H9 (cell line): ENCODE data around the gene NPDC1. TPM values are rescaled to one million over a fixed set of nuclear protein-coding genes. Genes with fewer than 3 reads are reported as not detected.

Experiments used
- DNase-seq: peaks from one replicate; pipeline ENCODE4 v3.0.0-alpha.2; 2017
- H2AFZ ChIP-seq: one replicate; pipeline ENCODE4 v1.6.1; 2013; ENCODE audit warnings: mild to moderate bottlenecking, low read length, control low read depth, moderate library complexity
- H2AK5ac ChIP-seq: 2 replicates; pipeline ENCODE4 v1.6.1; 2013; ENCODE audit warnings: low read length, control low read depth, mixed read lengths; ENCODE audit not compliant: insufficient read length
- H2BK120ac ChIP-seq: one replicate; pipeline ENCODE4 v1.6.1; 2013; ENCODE audit warnings: low read depth, mild to moderate bottlenecking, low read length, control low read depth, inconsistent platforms; ENCODE audit not compliant: poor library complexity, severe bottlenecking
- H2BK12ac ChIP-seq: 2 replicates; pipeline ENCODE4 v1.6.1; 2013; ENCODE audit warnings: low read length, control low read depth, mixed read lengths, low read depth; ENCODE audit not compliant: insufficient read length
- H2BK15ac ChIP-seq: 2 replicates; pipeline ENCODE4 v1.6.1; 2013; ENCODE audit warnings: low read depth, low read length, control low read depth
- H2BK20ac ChIP-seq: one replicate; pipeline ENCODE4 v1.6.1; 2013; ENCODE audit warnings: low read depth, mild to moderate bottlenecking, low read length, control low read depth, inconsistent platforms; ENCODE audit not compliant: poor library complexity, severe bottlenecking
- H2BK5ac ChIP-seq: 2 replicates; pipeline ENCODE4 v1.6.1; 2013; ENCODE audit warnings: low read length, control low read depth, mixed read lengths; ENCODE audit not compliant: insufficient read length
- H3K14ac ChIP-seq: 2 replicates; pipeline ENCODE4 v1.6.1; 2013; ENCODE audit warnings: low read length, control low read depth; ENCODE audit not compliant: insufficient read depth
- H3K18ac ChIP-seq: 2 replicates; pipeline ENCODE4 v1.6.1; 2013; ENCODE audit warnings: low read depth, mild to moderate bottlenecking, mixed read lengths, low read length, control low read depth; ENCODE audit not compliant: insufficient read length
- H3K23ac ChIP-seq: 2 replicates; pipeline ENCODE4 v1.6.1; 2013; ENCODE audit warnings: low read length, control low read depth, mixed read lengths, low read depth; ENCODE audit not compliant: insufficient read length
- H3K23me2 ChIP-seq: 2 replicates; pipeline ENCODE4 v1.6.1; 2013; ENCODE audit warnings: low read depth, mild to moderate bottlenecking, mixed read lengths, low read length, control low read depth; ENCODE audit not compliant: insufficient read length, poor library complexity, severe bottlenecking
- H3K27ac ChIP-seq: 2 replicates; pipeline ENCODE4 v1.5.1; 2013; ENCODE audit warnings: low read length, control low read depth, mixed read lengths, low read depth; ENCODE audit not compliant: insufficient read length
- H3K27me3 ChIP-seq: 2 replicates; pipeline ENCODE4 v1.6.1; 2013; ENCODE audit warnings: low read length, control low read depth, inconsistent platforms; ENCODE audit not compliant: insufficient read depth
- H3K4ac ChIP-seq: 2 replicates; pipeline ENCODE4 v1.6.1; 2013; ENCODE audit warnings: low read depth, mild to moderate bottlenecking, control low read depth, inconsistent platforms, low read length, moderate library complexity
- H3K4me1 ChIP-seq: 2 replicates; pipeline ENCODE4 v1.6.1; 2013; ENCODE audit warnings: low read length, control low read depth, inconsistent platforms; ENCODE audit not compliant: insufficient read depth
- H3K4me2 ChIP-seq: 2 replicates; pipeline ENCODE4 v1.6.1; 2013; ENCODE audit warnings: low read length, control low read depth, mixed read lengths; ENCODE audit not compliant: insufficient read length, insufficient read depth
- H3K56ac ChIP-seq: 2 replicates; pipeline ENCODE4 v1.6.1; 2013; ENCODE audit warnings: low read depth, mild to moderate bottlenecking, mixed read lengths, low read length, control low read depth; ENCODE audit not compliant: insufficient read length
- H3K79me1 ChIP-seq: 2 replicates; pipeline ENCODE4 v1.6.1; 2013; ENCODE audit warnings: low read depth, mild to moderate bottlenecking, moderate library complexity, low read length, control low read depth, inconsistent platforms; ENCODE audit not compliant: insufficient read depth, poor library complexity, severe bottlenecking
- H3K79me2 ChIP-seq: 2 replicates; pipeline ENCODE4 v1.6.1; 2013; ENCODE audit warnings: low read length, control low read depth, inconsistent platforms; ENCODE audit not compliant: insufficient read depth
- H3K9ac ChIP-seq: 2 replicates; pipeline ENCODE4 v1.6.1; 2013; ENCODE audit warnings: low read length, control low read depth, mixed read lengths; ENCODE audit not compliant: insufficient read length; ENCODE audit errors: extremely low read depth
- H3K9me3 ChIP-seq: one replicate; pipeline ENCODE4 v1.6.1; 2013; ENCODE audit warnings: low read depth, low read length, inconsistent platforms; ENCODE audit not compliant: control insufficient read depth
- H3T11ph ChIP-seq: one replicate; pipeline ENCODE4 v1.6.1; 2013; ENCODE audit warnings: mild to moderate bottlenecking, low read length, control low read depth, inconsistent platforms
- H4K20me1 ChIP-seq: one replicate; pipeline ENCODE4 v1.6.1; 2013; ENCODE audit not compliant: control insufficient read depth, insufficient read length, insufficient read depth
- H4K5ac ChIP-seq: 2 replicates; pipeline ENCODE4 v1.6.1; 2013; ENCODE audit warnings: low read depth, mild to moderate bottlenecking, mixed read lengths, low read length, control low read depth; ENCODE audit not compliant: insufficient read length
- H4K8ac ChIP-seq: replicated peaks from 2 replicates; pipeline ENCODE4 v1.6.1; 2013; ENCODE audit warnings: low read length, control low read depth, mixed read lengths, low read depth; ENCODE audit not compliant: insufficient read length
- H4K91ac ChIP-seq: 2 replicates; pipeline ENCODE4 v1.6.1; 2013; ENCODE audit warnings: low read depth, mild to moderate bottlenecking, moderate library complexity, mixed read lengths, low read length, control low read depth; ENCODE audit not compliant: insufficient read length
- H3K27ac Mint-ChIP-seq, 3 experiments: 2 replicates in 2 of 3; 3 replicates in 1 of 3; pipeline ENCODE4 v1.8.0; 2020 to 2021; ENCODE audit warnings: mixed read lengths in 3 of 3, mild to moderate bottlenecking in 1 of 3, moderate library complexity in 1 of 3
- H3K27me3 Mint-ChIP-seq: 2 replicates; pipeline ENCODE4 v1.8.0; 2021; ENCODE audit warnings: low read depth, mild to moderate bottlenecking, moderate library complexity, mixed read lengths
- H3K36me3 Mint-ChIP-seq, 3 experiments: 2 replicates in 2 of 3; 3 replicates in 1 of 3; pipeline ENCODE4 v1.8.0; 2020 to 2021; ENCODE audit warnings: low read depth in 3 of 3, mixed read lengths in 3 of 3; ENCODE audit not compliant: insufficient read depth in 1 of 3
- H3K4me1 Mint-ChIP-seq, 2 experiments: 2 replicates each; pipeline ENCODE4 v1.8.0; 2020; ENCODE audit warnings: mixed read lengths in 2 of 2
- H3K4me3 Mint-ChIP-seq, 2 experiments: 2 replicates in 1 of 2; 3 replicates in 1 of 2; pipeline ENCODE4 v1.8.0; 2020 to 2021; ENCODE audit warnings: mild to moderate bottlenecking in 2 of 2, mixed read lengths in 2 of 2, moderate library complexity in 1 of 2
- H3K9me3 Mint-ChIP-seq, 2 experiments: 2 replicates in 1 of 2; 3 replicates in 1 of 2; pipeline ENCODE4 v1.8.0; 2020; ENCODE audit warnings: mild to moderate bottlenecking in 2 of 2, mixed read lengths in 2 of 2, moderate library complexity in 1 of 2
- WGBS: extraction: QIAGEN DNeasy Blood & Tissue Kit; methylation state at CpG from one replicate; pipeline ENCODE4 v1.1.7; 2013; ENCODE audit warnings: missing lambda C conversion rate, low lambda C conversion rate, mixed read lengths; ENCODE audit not compliant: insufficient read length; ENCODE audit errors: extremely low coverage; 5-methylcytosine and 5-hydroxymethylcytosine counted together
- total RNA-seq: library from RNA; stranded (reverse); gene quantifications from 2 replicates; pipeline ENCODE4 v1.2.1, GENCODE V29; 2021
- TF ChIP-seq, protein P1 (sequence below): fragments of 200-600 bp; sonication (generic); conservative IDR thresholded peaks from 3 replicates; pipeline ENCODE4 v1.8.0; 2021; ENCODE audit warnings: antibody characterized with exemption, mild to moderate bottlenecking

Gene NPDC1
- total RNA-seq, 1 experiment from 2014 or later = 57.6 TPM

DNA sequence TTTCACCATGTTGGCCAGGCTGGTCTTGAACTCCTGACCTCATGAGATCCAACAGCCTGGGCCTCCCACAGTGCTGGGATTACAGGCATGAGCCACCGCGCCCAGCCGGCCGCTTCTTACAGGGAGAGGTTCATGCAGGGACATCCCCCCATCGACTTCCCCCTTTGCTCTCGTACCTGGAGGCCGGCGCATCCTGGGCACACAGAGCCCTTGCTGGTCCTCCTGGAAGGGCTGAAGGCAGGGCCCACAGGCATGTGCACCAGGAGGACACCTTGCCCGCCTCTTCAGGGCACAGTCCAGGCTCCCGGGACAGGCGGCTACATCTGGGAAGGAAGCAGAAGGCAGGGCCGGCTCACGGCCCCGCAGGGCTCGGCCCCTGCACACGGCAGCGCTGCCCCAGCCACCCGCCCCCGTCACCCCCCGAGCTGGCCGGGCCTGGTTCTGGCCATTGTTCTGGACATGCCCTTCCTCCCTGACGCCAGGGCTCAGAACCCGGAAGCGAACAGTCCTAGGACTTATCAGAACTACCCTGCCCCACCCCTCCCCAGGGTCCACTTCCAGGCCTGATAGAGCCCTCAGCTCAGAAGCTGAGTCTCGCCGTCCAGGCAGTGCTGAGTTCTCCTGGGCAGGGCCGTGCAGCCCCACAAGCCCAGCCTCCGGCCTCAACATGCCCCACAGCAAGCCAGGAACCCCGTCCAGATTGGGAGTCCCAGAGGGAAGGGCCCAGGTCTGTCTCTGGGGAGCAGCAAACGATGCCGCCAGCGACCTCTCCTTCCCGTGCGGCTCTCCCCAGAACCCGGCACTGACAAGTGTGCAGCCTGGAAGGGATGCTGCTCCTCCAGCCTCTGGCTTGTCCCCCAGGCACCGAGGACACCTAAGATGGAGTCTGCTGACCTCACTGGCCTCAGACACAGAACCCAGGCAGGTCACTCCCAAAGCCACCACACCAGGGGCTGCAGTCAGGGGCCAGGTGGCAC is 2.9 kb downstream of the NPDC1 start:
- H3K9me3 Mint-ChIP-seq = no peaks in the 10 kb centered on the region
- H3K27me3 ChIP-seq = peaks cover 3% of the 10 kb centered on the region; the same call in 1 of the 2 replicates
- no peak overlapping the region for H3K18ac ChIP-seq
- no peak overlapping the region for H3K56ac ChIP-seq
- TF ChIP-seq, protein P1, sequence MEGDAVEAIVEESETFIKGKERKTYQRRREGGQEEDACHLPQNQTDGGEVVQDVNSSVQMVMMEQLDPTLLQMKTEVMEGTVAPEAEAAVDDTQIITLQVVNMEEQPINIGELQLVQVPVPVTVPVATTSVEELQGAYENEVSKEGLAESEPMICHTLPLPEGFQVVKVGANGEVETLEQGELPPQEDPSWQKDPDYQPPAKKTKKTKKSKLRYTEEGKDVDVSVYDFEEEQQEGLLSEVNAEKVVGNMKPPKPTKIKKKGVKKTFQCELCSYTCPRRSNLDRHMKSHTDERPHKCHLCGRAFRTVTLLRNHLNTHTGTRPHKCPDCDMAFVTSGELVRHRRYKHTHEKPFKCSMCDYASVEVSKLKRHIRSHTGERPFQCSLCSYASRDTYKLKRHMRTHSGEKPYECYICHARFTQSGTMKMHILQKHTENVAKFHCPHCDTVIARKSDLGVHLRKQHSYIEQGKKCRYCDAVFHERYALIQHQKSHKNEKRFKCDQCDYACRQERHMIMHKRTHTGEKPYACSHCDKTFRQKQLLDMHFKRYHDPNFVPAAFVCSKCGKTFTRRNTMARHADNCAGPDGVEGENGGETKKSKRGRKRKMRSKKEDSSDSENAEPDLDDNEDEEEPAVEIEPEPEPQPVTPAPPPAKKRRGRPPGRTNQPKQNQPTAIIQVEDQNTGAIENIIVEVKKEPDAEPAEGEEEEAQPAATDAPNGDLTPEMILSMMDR = no peak
- H3K23me2 ChIP-seq = peaks cover 11% of the 10 kb centered on the region
- H3K9ac ChIP-seq = no peak overlapping the region
- H3T11ph ChIP-seq = no peak overlapping the region
- H4K8ac ChIP-seq = no peak overlapping the region
- no peak overlapping the region for H2AK5ac ChIP-seq
- H3K27me3 Mint-ChIP-seq = peaks cover 24% of the 10 kb centered on the region
- no peak overlapping the region for H3K23ac ChIP-seq
- no peaks in the 10 kb centered on the region for H3K79me1 ChIP-seq
- no peaks in the 10 kb centered on the region for H3K9me3 ChIP-seq
- H2AFZ ChIP-seq = no peak overlapping the region
- H3K27ac Mint-ChIP-seq = no peak overlapping the region
- no peaks in the 10 kb centered on the region for H3K4me1 ChIP-seq
- peaks cover 2% of the 10 kb centered on the region; the same call in 1 of the 2 replicates for H3K79me2 ChIP-seq
- H3K36me3 Mint-ChIP-seq = peaks cover 0 to 11% (median 5%) of the 10 kb centered on the region in 3 experiments; a peak in 4 of 7 replicates
- DNase-seq = no peak
- no peak overlapping the region for H2BK5ac ChIP-seq
- no peak overlapping the region for H2BK20ac ChIP-seq
- H2BK12ac ChIP-seq = no peak overlapping the region
- H3K4me3 Mint-ChIP-seq = no peak overlapping the region
- no peak overlapping the region for H2BK120ac ChIP-seq
- H2BK15ac ChIP-seq = no peak overlapping the region
- H4K91ac ChIP-seq = no peak overlapping the region
- peaks cover 5 to 6% of the 10 kb centered on the region in 2 experiments for H3K4me1 Mint-ChIP-seq
- no peaks in the 10 kb centered on the region for H4K20me1 ChIP-seq
- no peak overlapping the region for H3K4me2 ChIP-seq
- no peak overlapping the region for H3K14ac ChIP-seq
- no CpG with 5 or more reads among the region's 36 CpGs for WGBS
- H4K5ac ChIP-seq = no peak overlapping the region
- H3K4ac ChIP-seq = no peak overlapping the region
- no peak overlapping the region for H3K27ac ChIP-seq
